ENCODE results near the gene GFOD1. TPM values are rescaled to one million over a fixed set of nuclear protein-coding genes. Genes with fewer than 3 reads are reported as not detected.
A peak's percentile ranks its signal among the peaks of the same experiment; 100 is the strongest.

The GFOD1 gene
- total and polyA plus RNA-seq, 7 donors, result 5.9 to 34.2 (median 16.7) TPM

DNA sequence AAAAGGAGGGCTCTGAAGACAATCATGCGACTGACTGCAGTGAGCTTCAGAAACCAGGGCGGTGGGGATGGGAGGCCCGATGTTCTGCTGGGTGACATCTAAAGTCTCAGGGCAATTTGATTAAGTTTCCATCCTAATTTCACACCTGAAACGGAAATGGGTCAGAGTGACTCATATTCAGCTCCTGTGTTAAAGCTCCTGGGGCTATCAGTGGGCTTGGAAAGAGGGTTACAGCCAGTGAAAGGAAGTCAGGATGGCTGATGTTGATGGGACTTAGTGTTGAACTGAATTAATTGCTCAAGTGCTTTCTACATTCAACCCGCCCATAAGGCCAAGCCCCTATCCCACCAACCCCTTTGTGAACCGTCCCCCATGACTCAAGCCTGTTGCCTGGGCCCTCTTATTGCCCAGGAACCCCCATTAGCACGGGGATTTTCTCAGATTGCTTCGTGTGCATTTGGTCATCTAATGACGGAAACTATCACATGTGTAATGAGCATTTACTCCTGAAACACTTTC is 112.0 kb downstream of the GFOD1 start:
- TF ChIP-seq, protein P1, sequence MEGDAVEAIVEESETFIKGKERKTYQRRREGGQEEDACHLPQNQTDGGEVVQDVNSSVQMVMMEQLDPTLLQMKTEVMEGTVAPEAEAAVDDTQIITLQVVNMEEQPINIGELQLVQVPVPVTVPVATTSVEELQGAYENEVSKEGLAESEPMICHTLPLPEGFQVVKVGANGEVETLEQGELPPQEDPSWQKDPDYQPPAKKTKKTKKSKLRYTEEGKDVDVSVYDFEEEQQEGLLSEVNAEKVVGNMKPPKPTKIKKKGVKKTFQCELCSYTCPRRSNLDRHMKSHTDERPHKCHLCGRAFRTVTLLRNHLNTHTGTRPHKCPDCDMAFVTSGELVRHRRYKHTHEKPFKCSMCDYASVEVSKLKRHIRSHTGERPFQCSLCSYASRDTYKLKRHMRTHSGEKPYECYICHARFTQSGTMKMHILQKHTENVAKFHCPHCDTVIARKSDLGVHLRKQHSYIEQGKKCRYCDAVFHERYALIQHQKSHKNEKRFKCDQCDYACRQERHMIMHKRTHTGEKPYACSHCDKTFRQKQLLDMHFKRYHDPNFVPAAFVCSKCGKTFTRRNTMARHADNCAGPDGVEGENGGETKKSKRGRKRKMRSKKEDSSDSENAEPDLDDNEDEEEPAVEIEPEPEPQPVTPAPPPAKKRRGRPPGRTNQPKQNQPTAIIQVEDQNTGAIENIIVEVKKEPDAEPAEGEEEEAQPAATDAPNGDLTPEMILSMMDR (IDR thresholded peaks at IDR 0.05), result no peak
- no peak for ATAC-seq
- no peaks in the 10 kb centered on the region for H3K27me3 ChIP-seq (ENCODE audit: insufficient read depth in 3 of 3, low read length in 2 of 3)
- DNase-seq, result no peak
- peaks cover 3% of the 10 kb centered on the region for H3K9me3 ChIP-seq
- no peaks in the 10 kb centered on the region for H3K36me3 ChIP-seq (ENCODE audit: insufficient read depth in 1 of 2, low read depth in 1 of 2)
- H3K4me1 ChIP-seq, result peaks cover 4% of the 10 kb centered on the region
- no peak overlapping the region for H3K27ac ChIP-seq
- intact Hi-C loops (cut with DNase I), result no loop called here
- 82 to 87% (median 84%) methylated on average over 9 of the region's 9 CpGs for WGBS, 3 donors
- no peak overlapping the region for H3K4me3 ChIP-seq

DNA sequence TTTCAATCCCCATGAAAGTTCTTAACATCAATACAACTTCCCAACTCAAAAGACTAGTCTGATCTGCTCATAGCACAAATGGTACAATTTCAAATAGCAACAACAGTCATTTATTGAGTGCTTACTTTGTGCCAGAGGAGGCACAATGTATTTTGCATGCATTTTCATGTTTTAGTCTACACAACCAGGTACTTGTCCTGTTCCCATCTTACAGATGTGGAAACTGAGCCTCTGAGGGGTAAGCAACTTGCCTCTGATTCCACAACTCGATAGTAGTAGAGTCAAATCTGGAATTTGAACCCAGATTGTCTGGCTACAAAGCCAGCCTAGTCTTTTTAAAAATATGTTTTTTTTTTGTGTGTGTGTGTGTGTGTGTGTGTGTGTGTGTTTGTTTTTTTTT is 113.5 kb downstream of the GFOD1 start:
- ATAC-seq (no peak), DNase-seq (no peak)
- intact Hi-C loops (cut with DNase I), result no loop called here
- Histone ChIP-seq H3K27ac (no peak overlapping the region), H3K27me3 (ENCODE audit: insufficient read depth in 3 of 3, low read length in 2 of 3) (no peaks in the 10 kb centered on the region), H3K36me3 (ENCODE audit: insufficient read depth in 1 of 2, low read depth in 1 of 2) (no peaks in the 10 kb centered on the region), H3K4me3 (no peak overlapping the region), H3K4me1 (peaks cover 4% of the 10 kb centered on the region), H3K9me3 (peaks cover 3% of the 10 kb centered on the region)
- TF ChIP-seq, protein P1 (IDR thresholded peaks at IDR 0.05), result no peak
- whole genome bisulfite sequencing, 3 donors, result 88 to 100% (median 93%) methylated on average over 1 of the region's 1 CpG

DNA sequence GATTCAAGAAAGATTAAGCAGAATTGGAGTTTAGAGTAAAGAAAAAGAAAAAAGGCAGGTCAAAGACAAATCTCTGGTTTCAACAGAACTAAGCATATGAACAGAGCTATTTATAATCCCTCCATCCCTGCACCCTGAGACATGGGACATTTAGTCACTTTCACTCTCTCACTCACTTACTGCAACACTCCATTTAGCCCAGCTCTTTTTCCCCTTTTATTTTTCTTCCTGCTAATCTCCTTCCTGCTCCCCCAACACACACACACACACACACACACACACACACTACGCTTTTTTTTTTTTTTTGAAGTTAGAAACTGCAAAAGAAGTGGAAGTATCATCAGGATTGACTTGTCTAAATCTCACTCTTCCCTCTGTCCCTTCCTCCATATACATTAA is 113.9 kb downstream of the GFOD1 start:
- TF ChIP-seq, protein P1 (IDR thresholded peaks at IDR 0.05), result no peak
- WGBS, 3 donors, result 67% methylated on average over 1 of the region's 1 CpG; no CpG with 5 or more reads in 1 of the 3 donors
- intact Hi-C loops (cut with DNase I), result no loop called here
- Histone ChIP-seq H3K4me3 (no peak overlapping the region), H3K36me3 (ENCODE audit: insufficient read depth in 1 of 2, low read depth in 1 of 2) (no peaks in the 10 kb centered on the region), H3K4me1 (peaks cover 4% of the 10 kb centered on the region), H3K27me3 (ENCODE audit: insufficient read depth in 3 of 3, low read length in 2 of 3) (no peaks in the 10 kb centered on the region), H3K9me3 (peaks cover 3% of the 10 kb centered on the region), H3K27ac (no peak overlapping the region)
- DNase-seq (no peak), ATAC-seq (peak in 2 of 4 donors; percentile 46 to 51)

DNA sequence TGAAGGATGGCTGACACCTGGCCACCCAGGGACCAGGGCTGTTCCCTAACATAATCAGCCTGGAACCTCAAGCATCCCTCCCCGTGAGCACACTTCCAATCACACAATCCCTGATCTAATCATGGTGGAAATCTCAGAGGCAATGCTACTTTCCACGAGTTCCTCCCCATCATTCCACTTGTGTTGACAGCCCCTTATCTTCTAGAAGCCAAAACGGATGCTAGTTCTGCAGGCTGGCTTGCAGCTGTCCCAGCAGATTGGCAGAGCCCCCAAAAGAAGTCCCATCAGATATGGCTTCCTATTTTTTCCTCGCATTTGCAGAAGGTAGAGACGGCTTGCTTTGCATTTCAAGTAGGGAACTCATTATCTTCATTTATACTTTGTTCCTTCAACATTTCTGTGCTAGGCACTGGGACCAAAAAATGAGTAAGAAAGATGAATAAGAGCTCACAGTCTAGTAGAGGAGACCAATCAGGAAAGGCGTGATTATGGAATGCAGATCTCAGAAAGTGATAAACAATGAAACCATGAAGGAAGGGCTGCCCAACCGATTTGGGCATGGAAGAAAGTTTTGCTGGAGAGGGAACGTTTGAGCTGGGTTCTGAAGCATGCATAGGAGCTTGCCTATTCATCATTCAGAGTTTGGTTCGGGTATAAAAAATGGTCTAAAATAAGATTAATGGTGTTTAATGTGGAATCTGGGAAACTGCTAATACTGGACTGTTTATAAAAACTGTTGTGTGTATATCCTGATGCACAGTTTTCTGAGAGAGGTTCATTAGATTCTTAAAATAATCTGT is 114.5 kb downstream of the GFOD1 start:
- peaks cover 3% of the 10 kb centered on the region for H3K9me3 ChIP-seq
- WGBS, 3 donors, result 33 to 49% (median 46%) methylated on average over 9 of the region's 9 CpGs
- intact Hi-C loops (cut with DNase I), result no loop called here
- ATAC-seq, result no peak
- no peak overlapping the region for H3K4me3 ChIP-seq
- no peak overlapping the region for H3K27ac ChIP-seq
- no peak for DNase-seq
- TF ChIP-seq, protein P1 (IDR thresholded peaks at IDR 0.05), result no peak
- H3K4me1 ChIP-seq, result peaks cover 10% of the 10 kb centered on the region
- H3K36me3 ChIP-seq (ENCODE audit: insufficient read depth in 1 of 2, low read depth in 1 of 2), result no peaks in the 10 kb centered on the region
- H3K27me3 ChIP-seq (ENCODE audit: insufficient read depth in 3 of 3, low read length in 2 of 3), result no peaks in the 10 kb centered on the region

Measured in psoas muscle (tissue), 8 donors.